Retina (tissue), 1 donor: Measurements from ENCODE around the gene POU6F2.
A peak's percentile ranks its signal among the peaks of the same experiment; 100 is the strongest.
"Not testable (repeated sequence)": the region's sequence is repeated elsewhere in the genome, so short reads cannot be mapped to it uniquely, and the experiment has no call there.

Experiments
- DNase-seq: peaks from one replicate; pipeline ENCODE4 v3.0.0-alpha.2; 2016

The POU6F2 gene

DNA sequence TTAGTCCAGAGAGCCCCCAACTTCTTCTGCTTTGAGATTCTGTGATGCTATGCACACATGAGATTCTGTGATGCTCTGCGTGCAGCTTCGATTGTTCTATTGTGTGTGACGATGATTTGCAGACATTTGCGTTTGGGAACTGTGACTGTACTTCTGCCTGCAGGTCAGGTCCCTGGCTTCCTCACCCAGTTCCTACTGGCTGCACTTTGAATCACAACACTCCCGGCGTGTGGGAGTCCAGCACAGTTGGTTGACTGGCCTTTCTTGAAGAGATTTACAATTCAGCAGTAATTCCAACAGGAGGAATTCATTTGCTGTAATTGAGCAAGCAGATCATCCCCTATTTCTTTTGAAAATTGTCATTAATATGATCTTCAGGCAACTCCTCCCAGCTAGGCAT, 336.3 kb downstream of the POU6F2 start:
- DNase-seq = no peak

DNA sequence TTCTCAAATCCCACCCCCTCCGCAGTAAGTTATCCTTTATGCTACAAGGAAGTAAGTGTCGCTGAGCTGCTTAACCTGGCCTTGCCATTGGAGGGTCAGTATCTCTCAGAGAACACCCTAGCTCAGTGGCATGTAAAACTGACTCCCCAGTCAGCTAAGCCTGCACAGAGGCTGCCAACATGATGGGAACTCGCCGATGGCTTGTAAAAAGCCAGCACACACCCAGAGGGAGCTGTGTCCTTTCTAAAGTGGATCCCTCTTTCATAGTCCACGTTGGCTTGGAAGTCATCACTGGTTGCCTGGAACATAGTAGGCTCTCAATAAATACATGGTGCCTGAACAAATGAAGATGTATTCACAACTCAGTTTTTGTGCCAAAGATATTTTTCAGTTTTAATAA, 339.4 kb downstream of the POU6F2 start:
- DNase-seq = no peak

DNA sequence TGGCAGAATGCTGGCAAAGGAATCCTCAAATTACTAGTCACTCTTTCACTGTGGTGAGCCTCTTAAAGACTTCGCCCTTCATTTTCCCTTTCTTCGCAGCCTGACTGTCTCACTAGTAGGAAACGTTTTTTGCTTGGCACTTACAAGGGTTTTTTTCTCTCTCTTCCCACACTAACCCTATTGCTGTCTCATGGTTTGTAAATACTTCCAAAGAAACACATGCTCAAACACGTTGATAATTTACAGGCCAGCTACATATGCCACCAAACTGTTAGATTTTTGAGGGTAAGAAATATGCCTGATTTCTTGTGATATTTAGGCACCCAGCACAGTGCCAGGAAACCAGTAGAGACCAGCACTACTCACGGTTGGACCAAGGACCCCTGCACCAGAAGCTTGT, 340.2 kb downstream of the POU6F2 start:
- DNase-seq = no peak

GRCh38 chr7:39321245-39321644, 343.5 kb downstream of the POU6F2 start:
- no peak for DNase-seq

DNA sequence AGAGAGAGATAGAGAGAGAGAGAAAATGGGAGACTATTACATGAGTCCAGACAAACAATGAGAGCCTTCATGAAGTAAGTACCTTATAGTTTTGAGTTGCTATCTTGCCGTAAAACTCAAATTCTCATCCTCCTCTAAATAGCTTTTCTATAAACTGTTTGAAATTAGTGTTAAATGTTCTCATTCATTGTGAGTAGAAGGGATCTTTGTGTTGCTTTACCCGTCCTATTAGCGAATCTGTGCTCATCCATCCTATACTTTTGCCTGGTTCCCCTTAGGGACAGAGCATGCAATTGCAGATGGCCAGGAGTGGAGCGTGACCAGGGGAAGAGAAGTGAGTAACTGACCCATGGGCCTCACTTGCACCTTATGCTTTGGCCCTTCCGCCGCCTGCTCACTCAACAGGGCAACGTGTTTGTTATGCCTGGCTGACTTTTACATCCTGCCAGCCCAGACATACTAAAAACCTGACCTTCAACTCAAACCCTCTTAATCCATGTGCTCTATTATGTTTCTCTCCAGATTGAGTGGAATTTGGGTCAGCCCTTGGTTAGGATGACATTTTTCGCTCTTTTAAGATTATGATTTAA, 344.3 kb downstream of the POU6F2 start:
- DNase-seq = peak; percentile 17

DNA sequence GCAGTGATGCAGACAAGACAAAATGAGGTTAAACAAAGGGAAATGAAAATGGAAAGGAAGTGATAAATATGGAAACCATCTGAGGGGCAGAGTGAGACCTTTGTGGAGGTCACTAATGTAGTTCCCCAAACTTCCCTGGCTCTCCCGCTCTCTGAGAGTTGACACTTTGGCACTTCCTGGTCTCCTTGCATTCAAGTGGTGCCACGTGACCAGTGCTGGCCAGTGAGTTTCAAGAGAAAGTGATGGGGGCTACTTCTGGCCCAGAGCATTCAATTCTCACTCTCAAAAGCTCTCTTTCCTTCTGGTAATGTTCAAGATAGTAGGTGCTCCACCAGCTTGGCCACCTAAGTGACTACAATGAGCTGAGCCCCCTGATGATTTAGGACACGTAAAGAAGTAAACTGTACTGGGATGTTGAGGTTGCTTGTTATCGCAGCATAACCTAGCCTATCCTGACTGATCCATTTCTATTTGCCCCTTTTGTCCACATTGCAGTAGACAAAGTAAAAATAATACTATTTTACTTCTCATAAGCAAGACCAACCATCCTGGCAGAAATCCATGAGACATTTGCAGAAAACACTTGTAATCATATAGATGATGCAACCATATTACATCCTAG, 346.5 kb downstream of the POU6F2 start:
- no peak for DNase-seq

DNA sequence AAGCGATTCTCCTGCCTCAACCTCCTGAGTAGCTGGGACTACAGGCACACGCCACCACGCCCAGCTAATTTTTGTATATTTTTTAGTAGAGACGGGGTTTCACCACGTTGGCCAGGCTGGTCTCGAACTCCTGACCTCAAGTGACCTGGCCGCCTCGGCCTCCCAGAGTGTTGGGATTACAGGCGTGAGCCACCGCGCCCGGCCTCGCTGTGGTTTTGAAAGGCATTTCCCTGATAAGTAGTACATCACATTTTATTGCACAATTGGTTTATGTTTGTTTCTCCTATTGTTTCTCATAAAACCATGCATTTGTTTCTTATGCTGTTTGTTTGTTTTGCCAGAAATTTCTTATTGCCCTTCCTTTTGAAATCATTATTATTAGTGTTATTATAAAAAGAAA, 353.9 kb downstream of the POU6F2 start:
- not testable (repeated sequence) for DNase-seq

GRCh38 chr7:39332142-39332541, 354.4 kb downstream of the POU6F2 start:
- no peak for DNase-seq

DNA sequence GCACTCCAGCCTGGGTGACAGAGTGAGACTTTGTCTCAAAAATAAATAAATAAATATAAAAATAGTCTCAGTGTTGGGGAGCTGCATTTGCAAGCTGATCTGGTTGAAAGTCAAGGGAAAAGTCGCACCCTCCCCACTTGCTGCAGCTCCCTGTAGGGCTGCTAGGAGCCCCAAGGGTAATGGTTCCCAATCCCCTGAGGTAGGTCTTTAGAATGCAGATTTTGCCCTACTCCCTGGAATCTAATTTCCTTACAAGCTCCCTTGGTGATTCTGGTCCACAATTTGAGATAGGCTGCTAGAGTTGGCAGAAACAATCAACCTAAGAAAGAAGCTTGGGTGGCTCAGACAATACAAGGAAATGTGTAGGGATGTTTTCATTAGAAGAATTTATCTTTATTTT, 356.0 kb downstream of the POU6F2 start:
- DNase-seq = no peak

DNA sequence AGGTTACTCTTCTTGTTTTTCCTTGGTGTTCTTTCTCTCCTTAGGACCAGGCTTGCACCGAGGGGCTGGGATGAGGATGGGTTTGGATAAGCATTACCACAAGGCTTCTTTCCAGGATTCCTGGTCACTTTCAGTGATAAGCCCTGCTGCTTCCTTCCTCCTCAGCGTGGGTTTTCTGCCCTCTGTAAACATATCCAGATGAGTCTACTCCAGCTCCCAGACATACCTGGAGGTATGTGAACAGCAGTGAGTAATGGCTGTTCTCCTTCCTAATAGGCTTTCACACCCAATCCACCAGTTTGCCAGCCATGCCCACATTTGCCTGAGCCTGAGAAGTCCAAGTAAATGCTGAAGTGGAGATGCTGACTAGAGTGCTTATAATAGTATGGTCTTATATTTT, 358.7 kb downstream of the POU6F2 start:
- no peak for DNase-seq

DNA sequence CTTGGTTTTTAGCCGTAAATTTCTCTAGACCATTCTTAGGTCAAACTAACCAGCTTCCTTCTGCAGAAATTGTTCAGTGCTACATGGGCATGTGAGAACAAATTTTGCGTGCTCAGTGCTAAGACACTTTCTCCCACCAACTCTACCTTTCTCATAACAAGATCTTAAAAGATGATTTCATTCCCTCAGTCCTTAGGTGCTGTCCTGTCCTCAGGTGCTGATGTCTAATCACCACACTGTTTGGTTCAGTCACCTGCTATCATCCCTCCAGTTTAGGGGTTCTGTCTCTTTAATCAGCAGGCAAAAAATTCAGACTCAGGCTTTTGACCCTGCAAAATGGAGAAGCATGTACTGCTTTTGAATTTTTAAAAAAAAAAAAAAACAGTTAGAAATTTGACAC, 361.0 kb downstream of the POU6F2 start:
- DNase-seq = no peak

DNA sequence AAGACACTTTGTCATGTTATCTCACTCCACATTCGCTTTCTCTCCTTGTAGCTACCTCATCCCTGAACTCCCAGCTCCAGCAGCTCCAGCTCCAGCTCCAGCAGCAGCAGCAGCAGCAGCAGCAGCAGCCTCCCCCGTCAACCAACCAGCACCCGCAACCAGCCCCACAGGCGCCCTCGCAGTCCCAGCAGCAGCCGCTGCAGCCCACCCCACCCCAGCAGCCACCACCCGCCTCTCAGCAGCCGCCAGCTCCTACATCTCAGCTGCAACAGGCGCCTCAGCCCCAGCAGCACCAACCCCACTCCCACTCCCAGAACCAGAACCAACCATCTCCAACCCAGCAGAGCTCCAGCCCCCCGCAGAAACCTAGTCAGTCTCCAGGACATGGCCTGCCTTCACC, 361.9 kb downstream of the POU6F2 start:
- no peak for DNase-seq

GRCh38 chr7:39341083-39341482, 363.4 kb downstream of the POU6F2 start:
- DNase-seq = no peak

- DNase-seq = no peak
Measured at GRCh38 chr7:39342763-39343162, 365.1 kb downstream of the POU6F2 start.

DNA sequence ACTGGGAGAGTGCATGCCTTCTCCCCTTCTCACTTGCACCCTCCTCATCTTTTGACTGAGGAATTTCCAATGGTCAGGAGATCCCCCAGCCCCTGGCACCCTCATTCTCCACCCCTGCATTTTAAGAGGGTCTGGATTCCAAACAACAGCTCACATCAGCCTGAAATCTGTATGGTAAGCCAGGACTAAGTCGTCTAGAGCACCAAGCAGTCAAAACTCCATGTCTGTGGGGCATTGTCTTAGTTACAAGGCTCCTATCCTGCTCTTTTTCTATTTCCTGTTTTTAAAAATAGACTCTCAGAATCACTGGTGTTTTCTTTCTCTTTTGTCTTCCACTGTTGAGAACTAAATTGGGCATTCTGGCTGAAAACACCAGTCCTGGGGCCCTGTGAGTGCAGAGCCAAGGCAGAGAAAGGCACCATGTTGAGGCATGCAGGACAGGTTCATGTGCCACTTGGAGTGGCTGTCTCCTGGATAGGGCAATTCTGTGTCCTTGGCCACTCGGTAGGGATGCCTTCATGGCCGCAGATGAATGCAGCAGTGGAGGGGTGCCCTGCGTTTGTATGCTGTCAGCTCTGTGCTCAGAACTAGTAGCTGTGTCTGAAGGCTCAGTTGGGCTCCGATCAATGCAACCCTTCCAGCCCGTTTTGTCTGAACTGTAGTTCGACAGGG, 371.9 kb downstream of the POU6F2 start:
- no peak for DNase-seq

GRCh38 chr7:39353615-39354376, 376.1 kb downstream of the POU6F2 start:
- DNase-seq = peak; percentile 77

- DNase-seq = no peak
Measured at GRCh38 chr7:39355664-39356063, 378.0 kb downstream of the POU6F2 start.

- no peak for DNase-seq
Measured at GRCh38 chr7:39356172-39356925, 378.6 kb downstream of the POU6F2 start.

- DNase-seq = no peak
Measured at GRCh38 chr7:39357648-39358047, 379.9 kb downstream of the POU6F2 start.

- no peak for DNase-seq
Measured at GRCh38 chr7:39360038-39360437, 382.3 kb downstream of the POU6F2 start.

DNA sequence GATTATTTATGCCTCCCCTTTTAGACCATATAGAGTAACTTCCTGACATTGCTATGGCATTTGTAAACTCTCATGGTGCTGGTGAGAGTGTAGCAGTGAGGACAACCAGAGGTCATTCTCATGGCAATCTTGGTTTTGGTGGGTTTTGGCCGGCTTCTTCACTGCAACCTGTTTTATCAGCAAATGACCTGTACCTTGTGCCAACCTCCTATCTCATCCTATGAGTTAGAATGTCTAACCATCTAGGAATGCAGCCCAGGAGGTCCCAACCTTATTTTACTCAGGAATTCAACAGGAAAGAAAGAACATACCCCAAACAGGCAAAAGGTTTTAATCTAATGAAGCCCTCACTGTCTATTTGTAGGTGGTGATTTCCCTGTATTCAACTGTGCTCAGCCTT, 383.1 kb downstream of the POU6F2 start:
- no peak for DNase-seq

- DNase-seq = no peak
Measured at GRCh38 chr7:39365751-39366295, 388.1 kb downstream of the POU6F2 start.

GRCh38 chr7:39367451-39367850, 389.7 kb downstream of the POU6F2 start:
- DNase-seq = no peak
